Measurements from ENCODE around the gene SLC41A3.

The SLC41A3 gene

DNA sequence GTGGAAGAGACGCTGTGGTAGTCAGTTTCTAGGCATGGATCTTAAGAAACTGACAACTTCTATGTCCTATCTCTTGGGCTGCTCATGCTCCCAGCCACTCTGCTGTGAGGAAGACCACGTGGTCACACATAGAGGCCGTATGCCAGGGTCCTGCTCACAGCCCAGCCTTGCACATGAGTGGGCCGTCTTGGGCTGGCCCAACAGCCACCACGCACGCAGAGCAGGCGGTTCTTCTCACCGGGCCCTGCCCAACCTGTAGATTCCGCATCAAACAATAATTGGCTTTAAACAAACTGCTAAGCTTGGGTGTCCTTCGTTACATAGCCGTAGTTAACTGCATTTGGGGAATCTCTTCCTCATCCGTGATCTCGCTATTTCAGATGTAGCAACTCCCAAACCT, 26.0 kb downstream of the SLC41A3 start:
- DNase-seq (ENCODE audit: insufficient read length, low spot score) (no peak), FAIRE-seq (no peak)
- TF ChIP-seq, protein P1, sequence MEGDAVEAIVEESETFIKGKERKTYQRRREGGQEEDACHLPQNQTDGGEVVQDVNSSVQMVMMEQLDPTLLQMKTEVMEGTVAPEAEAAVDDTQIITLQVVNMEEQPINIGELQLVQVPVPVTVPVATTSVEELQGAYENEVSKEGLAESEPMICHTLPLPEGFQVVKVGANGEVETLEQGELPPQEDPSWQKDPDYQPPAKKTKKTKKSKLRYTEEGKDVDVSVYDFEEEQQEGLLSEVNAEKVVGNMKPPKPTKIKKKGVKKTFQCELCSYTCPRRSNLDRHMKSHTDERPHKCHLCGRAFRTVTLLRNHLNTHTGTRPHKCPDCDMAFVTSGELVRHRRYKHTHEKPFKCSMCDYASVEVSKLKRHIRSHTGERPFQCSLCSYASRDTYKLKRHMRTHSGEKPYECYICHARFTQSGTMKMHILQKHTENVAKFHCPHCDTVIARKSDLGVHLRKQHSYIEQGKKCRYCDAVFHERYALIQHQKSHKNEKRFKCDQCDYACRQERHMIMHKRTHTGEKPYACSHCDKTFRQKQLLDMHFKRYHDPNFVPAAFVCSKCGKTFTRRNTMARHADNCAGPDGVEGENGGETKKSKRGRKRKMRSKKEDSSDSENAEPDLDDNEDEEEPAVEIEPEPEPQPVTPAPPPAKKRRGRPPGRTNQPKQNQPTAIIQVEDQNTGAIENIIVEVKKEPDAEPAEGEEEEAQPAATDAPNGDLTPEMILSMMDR (IDR thresholded peaks at IDR 0.05; ENCODE audit: insufficient read depth, missing control alignments) = no peak

DNA sequence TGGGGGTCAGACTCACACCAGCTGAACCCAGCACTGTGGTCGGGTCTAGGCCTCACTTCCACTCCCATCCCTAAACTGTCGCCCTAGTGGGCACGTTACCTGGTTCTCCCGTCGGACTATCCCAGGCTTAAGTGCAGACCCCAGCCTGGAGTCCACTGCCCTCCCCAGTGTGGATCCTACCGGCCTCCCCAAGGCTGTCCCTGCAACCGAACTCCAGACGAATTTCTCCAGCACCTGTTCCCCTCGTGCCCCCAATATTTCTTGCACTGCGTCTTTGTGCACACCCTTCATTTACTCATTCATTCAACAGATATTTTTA, 26.5 kb downstream of the SLC41A3 start:
- no peak for DNase-seq (ENCODE audit: insufficient read length, low spot score)
- FAIRE-seq = no peak
- TF ChIP-seq, protein P1 (IDR thresholded peaks at IDR 0.05; ENCODE audit: insufficient read depth, missing control alignments) = no peak

DNA sequence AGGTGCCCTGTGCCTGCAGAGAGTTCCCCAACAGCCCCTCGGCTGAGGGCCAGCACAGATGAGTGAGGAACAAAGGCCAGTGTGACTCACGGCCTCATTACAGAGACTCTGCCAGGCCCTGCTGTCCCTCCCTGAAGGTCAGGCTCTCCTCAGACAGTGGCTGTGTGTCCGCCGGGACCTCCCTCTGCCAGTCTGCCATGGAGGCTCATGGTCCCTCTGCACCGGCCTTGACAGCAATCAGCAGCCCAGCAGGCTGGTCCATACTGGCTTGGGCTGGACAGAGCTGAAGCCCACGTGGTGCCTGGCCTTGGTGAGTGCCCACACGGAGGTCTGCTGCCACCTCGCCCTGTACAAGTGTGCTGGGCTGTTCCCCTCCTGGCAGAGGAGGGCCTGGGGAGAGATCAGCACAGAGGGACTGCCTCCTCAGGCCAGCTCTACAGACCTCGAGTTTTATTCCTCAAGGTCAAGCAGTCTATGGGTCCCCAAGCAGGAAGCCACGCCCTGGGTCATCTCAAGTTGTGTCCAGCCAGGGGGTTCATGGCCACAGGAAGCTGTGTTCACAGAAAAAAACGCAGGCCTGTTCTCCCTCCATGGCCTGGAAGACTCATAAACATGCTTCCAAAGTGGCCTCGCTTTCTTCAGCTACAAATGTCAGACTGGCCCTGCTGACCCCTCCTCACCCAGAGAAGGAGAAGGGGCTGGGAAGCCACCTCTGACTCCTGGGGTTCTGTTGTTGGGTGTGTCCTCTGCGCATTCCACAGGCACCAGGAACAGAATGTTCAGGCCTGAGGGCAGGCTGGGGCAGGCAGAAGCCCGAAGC, 27.0 kb downstream of the SLC41A3 start:
- TF ChIP-seq, protein P1 (IDR thresholded peaks at IDR 0.05; ENCODE audit: insufficient read depth, missing control alignments) = no peak
- no peak for FAIRE-seq

DNA sequence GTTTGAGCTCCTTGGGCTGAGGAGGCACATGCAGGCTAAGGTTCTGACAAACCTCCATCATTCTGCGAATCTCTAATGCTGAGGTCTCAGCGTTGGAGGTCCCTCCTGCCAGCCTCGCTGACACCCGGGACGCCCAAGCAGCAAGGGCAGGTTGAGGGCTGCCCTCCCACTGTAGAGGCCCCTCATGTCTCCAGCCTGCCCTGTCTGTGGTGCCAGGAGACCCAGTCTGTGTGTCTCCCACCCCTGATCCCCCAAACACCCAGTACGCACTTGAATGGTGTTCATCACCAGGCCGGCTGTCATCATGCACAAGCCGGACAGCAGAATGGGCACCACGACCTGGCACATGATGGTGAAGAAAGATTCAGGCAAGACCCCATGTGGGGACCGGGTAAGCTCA, 27.8 kb downstream of the SLC41A3 start:
- TF ChIP-seq, protein P1 (IDR thresholded peaks at IDR 0.05; ENCODE audit: insufficient read depth, missing control alignments) = no peak
- no peak for FAIRE-seq
- no peak for DNase-seq (ENCODE audit: insufficient read length, low spot score)

More for the DNA sequence above, 27.0 kb downstream of the SLC41A3 start:
- no peak for DNase-seq (ENCODE audit: insufficient read length, low spot score)

DNA sequence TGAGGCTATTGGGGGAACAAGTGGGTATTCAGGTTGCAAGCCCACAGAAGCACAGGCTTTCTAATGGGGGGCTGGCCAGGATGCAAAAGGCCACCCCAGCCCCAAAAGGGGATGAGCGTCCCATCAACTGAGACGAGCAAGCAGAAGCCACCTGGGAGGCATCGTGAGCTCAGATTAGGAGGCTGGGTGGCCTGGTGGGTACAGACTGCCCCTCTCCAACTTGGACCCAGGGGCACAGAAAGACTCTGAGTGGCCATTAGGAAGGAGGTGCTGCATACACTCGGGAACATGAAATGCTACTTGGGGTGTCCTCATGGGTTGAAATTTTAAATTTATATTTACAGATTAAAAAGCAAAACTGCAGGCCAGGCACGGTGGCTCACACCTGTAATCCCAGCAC, 29.1 kb downstream of the SLC41A3 start:
- no peak for FAIRE-seq
- TF ChIP-seq, protein P1 (IDR thresholded peaks at IDR 0.05; ENCODE audit: insufficient read depth, missing control alignments) = no peak
- no peak for DNase-seq (ENCODE audit: insufficient read length, low spot score)

DNA sequence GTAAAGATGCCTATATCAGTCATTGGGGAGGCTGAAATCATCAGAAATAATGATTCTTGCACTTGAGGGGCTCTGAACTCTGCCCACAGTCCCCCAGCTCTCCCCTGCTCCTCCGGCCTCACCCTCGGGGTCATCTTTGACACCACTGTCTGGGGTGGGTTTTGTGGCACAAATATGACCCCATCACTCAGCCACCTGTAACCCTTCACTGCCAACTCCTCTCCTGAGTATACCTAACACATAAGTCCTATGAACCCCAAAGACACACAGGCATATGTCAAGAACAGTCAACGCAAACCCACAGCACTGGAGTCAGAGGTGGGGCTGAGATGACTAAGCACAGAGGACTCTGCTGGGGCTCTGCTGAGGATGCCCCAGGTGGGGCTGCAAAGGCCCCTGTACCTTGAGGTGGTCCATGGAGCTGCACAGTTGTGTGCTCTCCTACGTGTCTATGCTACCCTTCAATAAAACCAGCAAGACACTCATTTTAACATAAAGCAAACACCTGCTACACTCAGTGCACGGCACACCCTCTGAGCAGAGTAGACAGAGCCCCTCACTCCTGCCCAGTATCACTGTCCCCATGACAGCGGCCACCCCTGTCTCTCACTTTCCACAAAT, 29.9 kb downstream of the SLC41A3 start:
- TF ChIP-seq, protein P1 (IDR thresholded peaks at IDR 0.05; ENCODE audit: insufficient read depth, missing control alignments) = no peak
- FAIRE-seq (no peak), DNase-seq (ENCODE audit: insufficient read length, low spot score) (no peak)

DNA sequence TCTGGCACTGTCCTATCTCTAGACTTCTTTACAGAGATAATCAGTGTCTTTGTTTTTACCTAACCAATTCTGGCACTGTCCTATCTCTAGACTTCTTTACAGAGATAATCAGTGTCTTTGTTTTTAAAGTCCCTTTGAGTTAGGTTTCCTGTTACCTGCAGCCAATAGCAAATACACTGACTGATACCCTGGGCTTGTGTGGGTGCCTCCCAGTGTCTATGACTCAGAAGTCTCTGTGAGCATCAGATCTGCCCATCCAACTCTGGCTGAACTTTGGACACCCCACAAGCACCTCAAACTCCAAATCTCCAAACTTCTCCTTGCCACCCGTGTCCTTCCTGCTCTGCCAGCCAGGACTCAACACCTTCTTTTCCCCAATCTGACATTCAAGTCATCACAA, 30.4 kb downstream of the SLC41A3 start:
- DNase-seq (ENCODE audit: insufficient read length, low spot score) = no peak
- FAIRE-seq = no peak
- TF ChIP-seq, protein P1 (IDR thresholded peaks at IDR 0.05; ENCODE audit: insufficient read depth, missing control alignments) = no peak

Data from D721Med (cell line).